HepG2 (cell line): ENCODE measurements around the gene CELF4. TPM values are rescaled to one million over a fixed set of nuclear protein-coding genes. Genes with fewer than 3 reads are reported as not detected.

Experiments used
- ATAC-seq: fragments of 200-7000 bp; cut with Tn5 transposase; 3 replicates; pipeline ENCODE4 v1.9.1; 2020; ENCODE audit warnings: mild to moderate bottlenecking, moderate library complexity
- BruUV-seq: library from RNA; stranded (reverse); fragments of 400-500 nt; replicated peaks from 2 replicates; lab custom pipeline; 2021; lab: Mats Ljungman, UMichigan
- CTCF ChIA-PET: fragments of 300-600 bp; formaldehyde crosslinking; extraction: SDS; loops from one replicate; lab custom pipeline; 2021; ENCODE audit warnings: low total read pairs, inconsistent platforms, low intra/inter-chr PET ratio; lab: Yijun Ruan, JAX
- POLR2A ChIA-PET: fragments of 350-600 bp; sonication (Branson Sonifier 250); formaldehyde crosslinking; loops from one replicate; lab custom pipeline; 2020; ENCODE audit warnings: antibody characterized with exemption, inconsistent platforms; lab: Yijun Ruan, JAX
- DNase-seq: peaks from one replicate; pipeline ENCODE4 v3.0.0-alpha.2; 2015; ENCODE audit warnings: low spot score
- FAIRE-seq: peaks from 3 replicates; lab custom pipeline; 2011; peaks lifted over from hg19 to GRCh38; lab: Jason Lieb, UNC
- H2AFZ ChIP-seq: one replicate; pipeline ENCODE4 v1.6.1; 2011; ENCODE audit warnings: low read length, inconsistent platforms
- H3K27ac ChIP-seq: fragments of 300-600 bp; 3 replicates; pipeline ENCODE4 v1.8.0; 2011; ENCODE audit warnings: mixed run types, mild to moderate bottlenecking, mixed read lengths, low read length, inconsistent platforms; ENCODE audit not compliant: insufficient read depth; ENCODE audit errors: extremely low read length
- H3K27me3 ChIP-seq, 2 experiments: fragments of 200-600 bp in 1 of 2; 2 replicates in 1 of 2; 3 replicates in 1 of 2; pipeline versions ENCODE4 v1.6.0 to v1.8.0; 2011; ENCODE audit warnings: low read length in 2 of 2, mild to moderate bottlenecking in 2 of 2, moderate library complexity in 2 of 2, inconsistent platforms in 1 of 2; ENCODE audit not compliant: insufficient read depth in 2 of 2, control insufficient read depth in 1 of 2
- H3K36me3 ChIP-seq, 2 experiments: fragments of 200-600 bp in 1 of 2; replicated peaks in 1 of 2; 2 replicates in 1 of 2; 3 replicates in 1 of 2; pipeline versions ENCODE4 v1.5.1 to v1.8.0; 2011; ENCODE audit warnings: low read length in 2 of 2, inconsistent platforms in 1 of 2; ENCODE audit not compliant: insufficient read depth in 2 of 2, control insufficient read depth in 1 of 2
- H3K4me1 ChIP-seq: 2 replicates; pipeline ENCODE4 v1.5.1; 2012; ENCODE audit warnings: low read length, inconsistent platforms; ENCODE audit not compliant: insufficient read depth
- H3K4me2 ChIP-seq: 2 replicates; pipeline ENCODE4 v1.6.0; 2011; ENCODE audit warnings: low read depth, low read length, inconsistent platforms
- H3K4me3 ChIP-seq, 3 experiments: fragments of 200-600 bp in 1 of 3; sonication (generic), shearing (Covaris generic) in 1 of 3; replicated peaks in 1 of 3; 2 replicates each; pipeline ENCODE4 v1.5.1; 2011 to 2016; ENCODE audit warnings: low read length in 3 of 3, inconsistent platforms in 2 of 3, low read depth in 2 of 3, mild to moderate bottlenecking in 2 of 3, control low read depth in 1 of 3, mixed read lengths in 1 of 3; ENCODE audit not compliant: insufficient read depth in 1 of 3
- H3K79me2 ChIP-seq: one replicate; pipeline ENCODE4 v1.6.1; 2011; ENCODE audit warnings: low read length, inconsistent platforms; ENCODE audit not compliant: insufficient read depth
- H3K9ac ChIP-seq: 2 replicates; pipeline ENCODE4 v1.6.0; 2011; ENCODE audit warnings: mild to moderate bottlenecking, low read depth, low read length, inconsistent platforms; ENCODE audit not compliant: insufficient read depth
- H3K9me3 ChIP-seq: 2 replicates; pipeline ENCODE4 v1.5.1; 2012; ENCODE audit warnings: mild to moderate bottlenecking, low read length
- H4K20me1 ChIP-seq: 2 replicates; pipeline ENCODE4 v1.6.0; 2011; ENCODE audit warnings: inconsistent platforms, mild to moderate bottlenecking, low read length, moderate library complexity; ENCODE audit not compliant: insufficient read depth
- AHR ChIP-seq: IDR thresholded peaks from 2 replicates; pipeline ENCODE4 v1.6.1; 2018; ENCODE audit warnings: missing genetic modification reagents, missing compliant biosample characterization
- EEA1 ChIP-seq: sonication (generic); formaldehyde crosslinking; IDR thresholded peaks from 2 replicates; pipeline ENCODE4 v1.5.1; 2020; ENCODE audit warnings: mild to moderate bottlenecking, missing genetic modification reagents, borderline replicate concordance
- FOXK1 ChIP-seq: sonication (generic); formaldehyde crosslinking; IDR thresholded peaks from 2 replicates; pipeline ENCODE4 v1.4.0; 2020; ENCODE audit warnings: low read depth, missing genetic modification reagents, borderline replicate concordance
- GFI1 ChIP-seq: sonication (generic); formaldehyde crosslinking; IDR thresholded peaks from 2 replicates; pipeline ENCODE4 v1.5.0; 2020; ENCODE audit warnings: missing genetic modification reagents, mild to moderate bottlenecking, borderline replicate concordance
- HMGA1 ChIP-seq: sonication (generic); formaldehyde crosslinking; conservative IDR thresholded peaks from 2 replicates; pipeline ENCODE4 v1.4.0; 2020; ENCODE audit warnings: missing genetic modification reagents
- MATR3 ChIP-seq: sonication (generic); formaldehyde crosslinking; IDR thresholded peaks from 2 replicates; pipeline ENCODE4 v1.4.0; 2020; ENCODE audit warnings: missing genetic modification reagents
- NCOA5 ChIP-seq: sonication (generic); formaldehyde crosslinking; IDR thresholded peaks from 2 replicates; pipeline ENCODE4 v1.4.0; 2020; ENCODE audit warnings: missing genetic modification reagents
- NFAT5 ChIP-seq: sonication (generic); formaldehyde crosslinking; IDR thresholded peaks from 2 replicates; pipeline ENCODE4 v1.4.0; 2020; ENCODE audit warnings: missing genetic modification reagents
- PTBP1 ChIP-seq: fragments of 200-400 bp; formaldehyde crosslinking; IDR thresholded peaks from 2 replicates; pipeline ENCODE4 v1.6.1; 2018; ENCODE audit warnings: low read length, low read depth; ENCODE audit not compliant: poor library complexity, severe bottlenecking
- SCMH1 ChIP-seq: sonication (generic); formaldehyde crosslinking; IDR thresholded peaks from 2 replicates; pipeline ENCODE4 v1.9.0; 2021; ENCODE audit warnings: missing genetic modification reagents, mild to moderate bottlenecking, borderline replicate concordance
- SP4 ChIP-seq: sonication (generic); formaldehyde crosslinking; IDR thresholded peaks from 2 replicates; pipeline ENCODE4 v1.8.1; 2023; ENCODE audit warnings: mild to moderate bottlenecking, missing genetic modification reagents
- TARDBP ChIP-seq: sonication (generic); formaldehyde crosslinking; IDR thresholded peaks from 2 replicates; pipeline ENCODE4 v1.8.0; 2022; ENCODE audit warnings: mild to moderate bottlenecking, missing genetic modification reagents
- TMF1 ChIP-seq: sonication (generic); formaldehyde crosslinking; IDR thresholded peaks from 2 replicates; pipeline ENCODE4 v1.8.1; 2022; ENCODE audit warnings: low read depth, missing genetic modification reagents
- ZNF414 ChIP-seq: sonication (generic); formaldehyde crosslinking; IDR thresholded peaks from 2 replicates; pipeline ENCODE4 v1.5.0; 2020; ENCODE audit warnings: missing genetic modification reagents
- ZNF589 ChIP-seq: sonication (generic); formaldehyde crosslinking; conservative IDR thresholded peaks from 2 replicates; pipeline ENCODE4 v1.8.0; 2022; ENCODE audit warnings: mild to moderate bottlenecking, moderate library complexity, missing genetic modification reagents
- ZNF672 ChIP-seq: sonication (generic); formaldehyde crosslinking; IDR thresholded peaks from 2 replicates; pipeline ENCODE4 v1.8.1; 2022; ENCODE audit warnings: missing genetic modification reagents
- WGBS: methylation state at CpG from one replicate; pipeline ENCODE4 v1.1.6; 2017; ENCODE audit warnings: low lambda C conversion rate; 5-methylcytosine and 5-hydroxymethylcytosine counted together
- in situ Hi-C: cut with HindIII; loops from 2 replicates; pipeline ENCODE4 v1.10.0; 2017; ENCODE audit warnings: low pct_unique_long_range_greater_than_20kb; ENCODE audit not compliant: extremely low pct_ligation_motif_present
- intact Hi-C: fragments of 100-400 bp; cut with micrococcal nuclease; formaldehyde crosslinking; loops from one replicate; pipeline ENCODE4 v1.10.0; 2022; ENCODE audit not compliant: unreplicated experiment
- polyA plus RNA-seq, 8 experiments: library from polyadenylated mRNA; depleted of rRNA in 3 of 8; stranded (reverse) in 7 of 8; unstranded in 1 of 8; fragments of >200 nt; fragmentation: Illumina TruSeq in 4 of 8; extraction: Trizol in 4 of 8; gene quantifications; 2 replicates each; pipeline versions ENCODE4 v1.2.1 to v1.2.3, GENCODE V29; 2011 to 2016; ENCODE audit warnings: low read depth in 4 of 8, missing spikeins in 1 of 8, mixed read lengths in 1 of 8; ENCODE audit not compliant: insufficient read depth in 1 of 8
- total RNA-seq, 5 experiments: library from RNA; depleted of rRNA; stranded (reverse); fragments of >200 nt; fragmentation: Illumina TruSeq; extraction: Trizol; gene quantifications; 2 replicates each; pipeline ENCODE4 v1.2.3, GENCODE V29; 2016; ENCODE audit warnings: low read depth in 1 of 5

The CELF4 gene
- total and polyA plus RNA-seq, 2 of the 13 experiments (the other 11 are each of a cell fraction or from before 2014, with no cell fraction given) = not detected

GRCh38 chr18:37514953-37515352, 50.6 kb downstream of the CELF4 start:
- H3K27ac ChIP-seq = no peak overlapping the region

GRCh38 chr18:37512400-37512799, 53.2 kb downstream of the CELF4 start:
- DNase-seq = no peak
- Histone ChIP-seq H3K27ac (no peak overlapping the region), H4K20me1 (no peaks in the 10 kb centered on the region), H3K9ac (no peak overlapping the region), H2AFZ (no peak overlapping the region), H3K4me3 (no peak overlapping the region), H3K4me1 (no peaks in the 10 kb centered on the region), H3K79me2 (no peaks in the 10 kb centered on the region), H3K4me2 (no peak overlapping the region), H3K36me3 (no peaks in the 10 kb centered on the region), H3K27me3 (peaks cover 0 to 19% of the 10 kb centered on the region in 2 experiments; a peak in 2 of 5 replicates), H3K9me3 (no peaks in the 10 kb centered on the region)
- POLR2A ChIA-PET = no interaction called here
- in situ Hi-C loops = no loop called here
- no peak for FAIRE-seq
- CTCF ChIA-PET = no interaction called here
- WGBS = 2% methylated on average over 2 of the region's 2 CpGs
- TF ChIP-seq TARDBP (CRISPR knock-in tag) (no peak), NFAT5 (no peak), NCOA5 (CRISPR knock-in tag) (no peak)
- BruUV-seq = no TSS peak
- no peak for ATAC-seq
- intact Hi-C loops = no loop called here

More at GRCh38 chr18:37514953-37515352, 50.6 kb downstream of the CELF4 start:
- Histone ChIP-seq H3K36me3 (no peaks in the 10 kb centered on the region), H3K27me3 (peaks cover 2 to 40% of the 10 kb centered on the region in 2 experiments; a peak in 3 of 5 replicates), H4K20me1 (no peaks in the 10 kb centered on the region), H3K9me3 (no peaks in the 10 kb centered on the region), H3K4me1 (no peaks in the 10 kb centered on the region), H3K4me2 (no peak overlapping the region), H3K9ac (no peak overlapping the region), H3K79me2 (no peaks in the 10 kb centered on the region), H2AFZ (no peak overlapping the region), H3K4me3 (no peak overlapping the region)
- WGBS = 3% methylated on average over 3 of the region's 3 CpGs
- ATAC-seq (no peak), FAIRE-seq (no peak), DNase-seq (no peak)
- intact Hi-C loops = no loop called here
- no peak for TF ChIP-seq ZNF414 (CRISPR knock-in tag)
- no peak for TF ChIP-seq SCMH1 (CRISPR knock-in tag)
- no peak for TF ChIP-seq GFI1
- no peak for TF ChIP-seq TMF1
- TF ChIP-seq FOXK1 (CRISPR knock-in tag) = no peak
- no peak for TF ChIP-seq HMGA1
- TF ChIP-seq AHR (CRISPR knock-in tag) = no peak
- no peak for TF ChIP-seq ZNF589 (CRISPR knock-in tag)
- no peak for TF ChIP-seq MATR3 (CRISPR knock-in tag)
- TF ChIP-seq EEA1 (CRISPR knock-in tag) = no peak
- TF ChIP-seq ZNF672 = no peak
- no peak for TF ChIP-seq PTBP1
- no peak for TF ChIP-seq SP4 (CRISPR knock-in tag)
- CTCF ChIA-PET = no interaction called here
- no TSS peak for BruUV-seq
- POLR2A ChIA-PET = no interaction called here
- in situ Hi-C loops = no loop called here
